Measurements from ENCODE around the gene ARF5. TPM values are rescaled to one million over a fixed set of nuclear protein-coding genes. Genes with fewer than 3 reads are reported as not detected.

The ARF5 gene
- polyA plus RNA-seq, 1 donor = 122 TPM

GRCh38 chr7:127588697-127589482 is 679 bp downstream of the ARF5 start:
- DNase-seq (ENCODE audit: low read depth) = no peak

DNA sequence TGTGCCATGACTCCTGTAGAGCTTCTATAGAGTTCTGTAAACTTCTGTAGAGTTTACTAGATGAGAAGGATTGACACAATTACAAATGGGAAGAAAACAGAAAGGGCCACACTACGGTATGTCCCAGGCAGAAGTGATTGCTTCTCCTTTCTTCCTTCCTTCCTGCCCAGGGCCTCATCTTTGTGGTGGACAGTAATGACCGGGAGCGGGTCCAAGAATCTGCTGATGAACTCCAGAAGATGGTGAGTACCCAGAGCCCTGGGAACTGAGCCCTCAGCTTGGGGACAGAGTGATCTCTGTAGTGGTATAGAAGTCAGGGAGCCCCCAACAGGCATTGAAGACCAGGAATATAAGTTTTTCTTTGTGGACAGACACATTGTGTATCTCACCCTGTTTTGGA is 1.7 kb downstream of the ARF5 start:
- no peak for DNase-seq (ENCODE audit: low read depth)

- DNase-seq (ENCODE audit: low read depth) = no peak
These were observed 3.0 kb downstream of the ARF5 start for GRCh38 chr7:127591189-127591588.

GRCh38 chr7:127591591-127591990 is 3.4 kb downstream of the ARF5 start:
- no peak for DNase-seq (ENCODE audit: low read depth)

DNA sequence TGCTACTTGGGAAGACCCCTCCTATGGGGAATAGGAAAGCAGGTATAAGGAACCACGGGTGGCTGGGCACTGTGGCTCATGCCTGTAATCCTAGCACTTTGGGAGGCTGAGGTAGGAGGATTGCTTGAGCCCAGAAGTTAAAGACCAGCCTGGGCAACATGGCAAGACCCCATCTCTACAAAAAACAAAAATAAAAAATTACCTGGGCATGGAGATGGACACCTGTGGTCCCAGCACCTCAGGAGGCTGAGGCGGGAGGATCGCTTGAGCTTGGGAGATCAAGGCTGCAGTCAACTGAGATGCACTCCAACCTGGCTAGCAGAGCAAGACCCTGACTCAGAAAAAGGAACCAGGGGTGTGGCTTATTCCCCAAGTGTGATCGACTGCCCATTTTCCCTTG is 4.3 kb downstream of the ARF5 start:
- DNase-seq (ENCODE audit: low read depth) = no peak

DNA sequence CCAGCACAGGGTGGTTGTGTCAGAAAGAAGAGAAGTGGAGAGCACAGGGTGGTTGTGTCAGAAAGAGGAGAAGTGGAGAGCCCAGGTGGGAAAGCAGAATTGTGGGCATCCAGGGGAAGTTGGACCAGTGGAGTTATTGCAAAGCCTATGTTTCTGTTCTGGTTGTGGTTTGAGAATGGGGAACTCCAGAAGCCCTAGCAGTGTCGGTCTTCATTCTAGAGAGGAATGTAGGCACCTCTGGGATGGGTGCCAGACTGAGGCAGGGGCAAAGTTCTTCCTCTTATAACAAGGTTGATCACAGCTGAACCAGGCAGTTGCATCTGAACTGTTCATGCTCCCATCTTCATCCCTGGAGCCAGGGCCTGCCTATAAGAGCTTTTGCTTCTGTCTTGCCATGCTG is 6.3 kb downstream of the ARF5 start:
- no peak for DNase-seq (ENCODE audit: low read depth)

- DNase-seq (ENCODE audit: low read depth) = no peak
These were observed 7.5 kb downstream of the ARF5 start for GRCh38 chr7:127595737-127596136.

DNA sequence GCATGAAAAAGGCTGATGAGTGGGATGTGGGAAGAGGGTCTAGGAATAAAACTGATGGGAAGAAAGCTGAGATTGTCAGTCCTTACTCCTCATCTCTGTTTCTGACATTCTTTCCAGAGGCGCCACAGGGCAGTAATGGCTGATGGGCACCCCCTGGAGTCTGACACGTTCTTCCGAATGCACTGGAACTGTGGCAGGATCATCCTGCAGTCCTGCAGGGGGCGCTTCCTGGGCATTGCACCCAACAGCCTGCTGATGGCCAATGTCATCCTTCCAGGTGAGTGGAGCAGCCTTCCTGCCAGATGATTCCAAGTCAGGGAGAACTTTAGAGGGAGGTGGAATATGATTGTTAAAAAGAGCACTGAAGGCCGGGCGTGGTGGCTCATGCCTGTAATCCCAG is 10.1 kb downstream of the ARF5 start:
- DNase-seq (ENCODE audit: low read depth) = no peak

GRCh38 chr7:127600885-127601284 is 12.7 kb downstream of the ARF5 start:
- no peak for DNase-seq (ENCODE audit: low read depth)

DNA sequence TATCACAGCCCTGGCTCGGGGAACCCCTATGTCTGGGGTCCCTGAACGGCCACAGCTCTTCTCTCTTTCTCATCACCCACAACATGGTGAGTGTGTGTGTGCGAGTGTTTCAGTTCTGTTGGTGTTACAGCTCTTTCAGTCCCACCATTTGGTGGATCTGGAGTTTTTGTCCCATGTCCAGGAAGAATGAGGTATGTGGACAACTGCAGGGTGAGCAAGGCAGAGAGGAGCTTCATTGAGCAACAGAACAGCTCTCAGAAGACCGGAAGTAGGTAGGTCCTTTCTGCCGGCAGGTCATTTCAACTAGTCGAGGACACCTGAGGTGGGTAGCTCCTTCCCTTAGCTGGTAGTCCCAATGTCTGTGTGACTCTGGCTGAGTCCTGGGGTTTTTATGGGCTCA is 20.2 kb downstream of the ARF5 start:
- no peak for DNase-seq (ENCODE audit: low read depth)

- no peak for DNase-seq (ENCODE audit: low read depth)
These were observed 21.1 kb downstream of the ARF5 start for GRCh38 chr7:127609297-127609696.

DNA sequence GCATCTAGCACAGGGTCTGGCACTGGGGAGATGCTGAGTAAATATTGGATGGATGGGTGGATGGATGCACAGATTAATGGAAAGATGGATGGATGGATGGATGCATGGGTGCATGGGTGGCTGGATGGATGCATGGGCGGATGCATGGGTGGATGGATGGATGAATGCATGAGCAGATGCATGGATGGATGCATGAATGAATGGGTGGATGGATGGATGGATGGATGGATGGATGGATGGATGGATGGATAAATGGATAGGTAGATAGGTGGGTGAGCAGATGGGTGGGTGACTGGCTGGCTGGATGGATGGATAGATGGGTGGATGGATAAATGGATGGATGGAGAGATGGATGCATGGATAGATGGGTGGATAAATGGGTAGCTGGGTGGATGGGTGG is 24.1 kb downstream of the ARF5 start:
- DNase-seq (ENCODE audit: low read depth) = no peak

GRCh38 chr7:127616724-127617123 is 28.5 kb downstream of the ARF5 start:
- no peak for DNase-seq (ENCODE audit: low read depth)

- no peak for DNase-seq (ENCODE audit: low read depth)
These were observed 29.8 kb downstream of the ARF5 start, which contains the start of gene PAX4 for GRCh38 chr7:127618042-127618441. Gene PAX4, minus strand, starts transcription at chr7:127618142. Its CDS starts 2,214 bp downstream, at chr7:127615928.

- DNase-seq (ENCODE audit: low read depth) = no peak
These were observed 30.6 kb downstream of the ARF5 start for GRCh38 chr7:127618775-127619174.

- no peak for DNase-seq (ENCODE audit: low read depth)
These were observed 31.6 kb downstream of the ARF5 start for GRCh38 chr7:127619681-127620405.

DNA sequence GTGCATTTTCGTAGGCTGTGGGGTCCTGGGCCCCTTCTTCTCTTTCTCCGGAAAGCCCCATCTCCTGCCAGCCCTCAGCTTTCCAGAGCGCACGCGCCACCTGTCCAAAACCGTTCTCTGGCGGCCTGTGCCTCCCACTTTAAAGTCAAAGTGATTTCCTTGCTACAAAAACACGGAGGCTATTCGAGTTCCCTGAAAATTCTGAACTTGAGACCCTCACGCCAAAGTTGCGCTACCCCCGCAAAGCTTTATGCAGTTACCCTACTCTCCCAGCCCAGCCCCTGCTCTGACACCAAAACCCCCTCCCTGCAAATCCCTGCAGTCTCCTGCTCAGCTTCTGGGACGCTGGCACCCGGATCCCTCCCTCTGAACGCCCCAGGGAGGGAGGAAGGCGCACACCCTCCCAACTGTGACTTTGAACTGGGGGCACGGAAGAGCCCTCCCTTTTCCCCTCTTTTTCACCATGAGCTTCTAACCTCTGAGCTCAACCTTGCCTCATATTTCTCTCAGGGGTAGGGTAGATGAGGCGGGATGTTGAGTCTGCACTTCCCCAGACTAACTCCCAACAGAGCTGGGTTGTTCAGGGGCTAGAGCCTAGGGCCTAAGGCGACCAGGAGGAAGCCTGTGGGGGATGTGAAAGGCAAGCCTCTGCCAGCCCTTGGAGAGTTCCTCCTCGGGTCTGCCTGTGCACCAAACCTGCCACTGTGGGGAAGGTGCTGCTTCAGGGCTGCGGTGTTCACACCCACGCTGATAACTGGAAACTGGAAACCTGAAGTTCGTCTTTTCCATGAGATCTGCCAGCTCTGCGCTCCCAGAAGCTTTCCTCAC is 32.4 kb downstream of the ARF5 start:
- no peak for DNase-seq (ENCODE audit: low read depth)

- DNase-seq (ENCODE audit: low read depth) = no peak
These were observed 37.1 kb downstream of the ARF5 start for GRCh38 chr7:127625331-127625730.

- DNase-seq (ENCODE audit: low read depth) = no peak
These were observed 40.2 kb downstream of the ARF5 start for GRCh38 chr7:127628445-127628844.

- no peak for DNase-seq (ENCODE audit: low read depth)
These were observed 41.1 kb downstream of the ARF5 start for GRCh38 chr7:127629268-127629854.

DNA sequence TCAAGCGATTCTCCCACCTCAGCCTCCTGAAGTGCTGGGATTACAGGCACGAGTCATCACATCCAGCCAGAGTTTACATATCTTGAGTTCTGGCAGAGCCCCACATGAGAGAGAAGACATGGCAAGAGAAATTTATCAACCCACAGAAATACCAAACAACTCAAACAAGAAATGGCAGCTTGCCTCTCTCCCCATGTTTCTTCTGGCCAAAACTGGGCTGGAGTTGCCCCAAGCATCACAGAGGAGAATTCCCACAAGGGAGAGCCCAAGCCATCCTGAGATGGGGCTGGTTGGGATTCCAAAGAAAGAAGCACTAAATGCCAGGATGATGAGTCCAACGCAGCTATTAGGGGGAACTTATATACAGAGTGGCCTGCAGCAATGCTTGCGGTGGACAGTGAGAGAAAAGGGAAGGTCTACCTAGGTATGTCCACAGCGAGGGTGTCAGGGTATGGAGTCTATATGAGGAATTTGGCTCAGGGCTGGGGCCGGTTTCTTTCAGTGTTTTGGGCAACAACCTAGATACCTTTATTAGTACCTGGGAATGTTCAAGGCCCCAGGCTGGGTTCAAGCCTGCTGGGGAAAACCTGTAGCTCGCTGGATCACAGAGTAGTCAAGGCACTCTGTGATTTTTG is 44.2 kb downstream of the ARF5 start:
- no peak for DNase-seq (ENCODE audit: low read depth)

All from forelimb muscle (tissue), 1 donor.